OCI-LY1 (cell line): Measurements from ENCODE around the gene RFC2.
A peak's percentile ranks its signal among the peaks of the same experiment; 100 is the strongest.

Experiments
- H2AFZ ChIP-seq: fragments of 200-600 bp; sonication (generic), shearing (Covaris generic); 2 replicates; pipeline ENCODE4 v1.6.0; 2014; ENCODE audit warnings: antibody characterized with exemption, mild to moderate bottlenecking, low read length
- H3F3A ChIP-seq: fragments of 200-600 bp; sonication (generic), shearing (Covaris generic); 2 replicates; pipeline ENCODE4 v1.6.0; 2014; ENCODE audit warnings: mild to moderate bottlenecking, antibody characterized with exemption, low read length, moderate library complexity; ENCODE audit not compliant: insufficient read depth
- H3K27ac ChIP-seq: fragments of 200-600 bp; sonication (generic); 2 replicates; pipeline ENCODE4 v1.5.1; 2014; ENCODE audit warnings: low read length, mixed run types, mild to moderate bottlenecking, low read depth; ENCODE audit not compliant: poor library complexity, severe bottlenecking
- H3K27me3 ChIP-seq: fragments of 200-600 bp; sonication (generic); 2 replicates; pipeline ENCODE4 v1.6.0; 2014; ENCODE audit warnings: antibody characterized with exemption, mild to moderate bottlenecking, low read length, moderate library complexity; ENCODE audit not compliant: insufficient read depth
- H3K36me3 ChIP-seq: fragments of 200-600 bp; sonication (generic); 2 replicates; pipeline ENCODE4 v1.6.1; 2014; ENCODE audit warnings: mild to moderate bottlenecking, antibody characterized with exemption, low read length, moderate library complexity, mixed read lengths; ENCODE audit not compliant: insufficient read depth
- H3K4me1 ChIP-seq: fragments of 200-600 bp; sonication (generic); 2 replicates; pipeline ENCODE4 v1.5.1; 2014; ENCODE audit warnings: mild to moderate bottlenecking, low read length, moderate library complexity; ENCODE audit not compliant: insufficient read depth, severe bottlenecking
- H3K4me2 ChIP-seq: fragments of 200-600 bp; sonication (generic), shearing (Covaris generic); 2 replicates; pipeline ENCODE4 v1.6.1; 2014; ENCODE audit warnings: low read length
- H3K4me3 ChIP-seq: fragments of 200-600 bp; sonication (generic); 2 replicates; pipeline ENCODE4 v1.5.1; 2014; ENCODE audit warnings: low read length, low read depth, mild to moderate bottlenecking, mixed read lengths; ENCODE audit not compliant: poor library complexity, severe bottlenecking
- H3K79me2 ChIP-seq: fragments of 200-600 bp; shearing (Covaris generic); 2 replicates; pipeline ENCODE4 v1.6.1; 2016; ENCODE audit warnings: mixed run types, low read length, mixed read lengths; ENCODE audit not compliant: insufficient read depth
- H3K9ac ChIP-seq: fragments of 200-600 bp; sonication (generic), shearing (Covaris generic); 2 replicates; pipeline ENCODE4 v1.6.1; 2014; ENCODE audit warnings: mild to moderate bottlenecking, low read length, mixed read lengths
- H3K9me2 ChIP-seq: fragments of 200-600 bp; sonication (generic), shearing (Covaris generic); 2 replicates; pipeline ENCODE4 v1.6.1; 2014; ENCODE audit warnings: low read depth, mild to moderate bottlenecking, low read length, mixed read lengths
- H3K9me3 ChIP-seq: fragments of 200-600 bp; shearing (Covaris generic); 2 replicates; pipeline ENCODE4 v1.6.1; 2014; ENCODE audit warnings: low read length, mixed read lengths
- H4K20me1 ChIP-seq: fragments of 200-600 bp; sonication (generic), shearing (Covaris generic); 2 replicates; pipeline ENCODE4 v1.6.0; 2016; ENCODE audit warnings: mild to moderate bottlenecking, low read length; ENCODE audit not compliant: insufficient read depth
- EZH2 ChIP-seq: fragments of 200-600 bp; sonication (generic), shearing (Covaris generic); IDR thresholded peaks from 2 replicates; pipeline ENCODE4 v1.8.0; 2017; ENCODE audit warnings: borderline replicate concordance, mixed run types, mild to moderate bottlenecking, antibody characterized with exemption, low read length, moderate library complexity, mixed read lengths
- TF ChIP-seq, protein P1 (sequence below): fragments of 200-600 bp; sonication (generic), shearing (Covaris generic); IDR thresholded peaks from 2 replicates; pipeline ENCODE4 v1.5.1; 2017; ENCODE audit warnings: mild to moderate bottlenecking, antibody characterized with exemption, low read length, moderate library complexity, mixed read lengths

The RFC2 gene

GRCh38 chr7:74223711-74224510 is 30.3 kb downstream of the RFC2 start:
- Histone ChIP-seq H3K4me3 (no peak overlapping the region), H3K79me2 (no peaks in the 10 kb centered on the region), H3K36me3 (peaks cover 36% of the 10 kb centered on the region), H3K9me3 (no peaks in the 10 kb centered on the region), H3K9me2 (no peaks in the 10 kb centered on the region), H3K9ac (no peak overlapping the region), H3K27me3 (no peaks in the 10 kb centered on the region), H3K4me2 (no peak overlapping the region), H3F3A (no peaks in the 10 kb centered on the region), H3K4me1 (no peaks in the 10 kb centered on the region), H3K27ac (peak overlapping the region; percentile 33), H2AFZ (no peak overlapping the region), H4K20me1 (no peaks in the 10 kb centered on the region)
- TF ChIP-seq, protein P1, sequence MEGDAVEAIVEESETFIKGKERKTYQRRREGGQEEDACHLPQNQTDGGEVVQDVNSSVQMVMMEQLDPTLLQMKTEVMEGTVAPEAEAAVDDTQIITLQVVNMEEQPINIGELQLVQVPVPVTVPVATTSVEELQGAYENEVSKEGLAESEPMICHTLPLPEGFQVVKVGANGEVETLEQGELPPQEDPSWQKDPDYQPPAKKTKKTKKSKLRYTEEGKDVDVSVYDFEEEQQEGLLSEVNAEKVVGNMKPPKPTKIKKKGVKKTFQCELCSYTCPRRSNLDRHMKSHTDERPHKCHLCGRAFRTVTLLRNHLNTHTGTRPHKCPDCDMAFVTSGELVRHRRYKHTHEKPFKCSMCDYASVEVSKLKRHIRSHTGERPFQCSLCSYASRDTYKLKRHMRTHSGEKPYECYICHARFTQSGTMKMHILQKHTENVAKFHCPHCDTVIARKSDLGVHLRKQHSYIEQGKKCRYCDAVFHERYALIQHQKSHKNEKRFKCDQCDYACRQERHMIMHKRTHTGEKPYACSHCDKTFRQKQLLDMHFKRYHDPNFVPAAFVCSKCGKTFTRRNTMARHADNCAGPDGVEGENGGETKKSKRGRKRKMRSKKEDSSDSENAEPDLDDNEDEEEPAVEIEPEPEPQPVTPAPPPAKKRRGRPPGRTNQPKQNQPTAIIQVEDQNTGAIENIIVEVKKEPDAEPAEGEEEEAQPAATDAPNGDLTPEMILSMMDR = no peak
- no peak for TF ChIP-seq EZH2

GRCh38 chr7:74222851-74223710 is 31.1 kb downstream of the RFC2 start:
- no peaks in the 10 kb centered on the region for H3K9me2 ChIP-seq
- no peak overlapping the region for H3K4me2 ChIP-seq
- no peaks in the 10 kb centered on the region for H3K27me3 ChIP-seq
- peaks cover 41% of the 10 kb centered on the region for H3K36me3 ChIP-seq
- TF ChIP-seq, protein P1 = no peak
- no peak for TF ChIP-seq EZH2
- no peaks in the 10 kb centered on the region for H3K9me3 ChIP-seq
- no peaks in the 10 kb centered on the region for H3F3A ChIP-seq
- no peak overlapping the region for H3K9ac ChIP-seq
- no peaks in the 10 kb centered on the region for H3K4me1 ChIP-seq
- H3K79me2 ChIP-seq = no peaks in the 10 kb centered on the region
- no peak overlapping the region for H3K4me3 ChIP-seq
- no peaks in the 10 kb centered on the region for H4K20me1 ChIP-seq
- H2AFZ ChIP-seq = no peak overlapping the region
- peak overlapping the region; percentile 33 for H3K27ac ChIP-seq

DNA sequence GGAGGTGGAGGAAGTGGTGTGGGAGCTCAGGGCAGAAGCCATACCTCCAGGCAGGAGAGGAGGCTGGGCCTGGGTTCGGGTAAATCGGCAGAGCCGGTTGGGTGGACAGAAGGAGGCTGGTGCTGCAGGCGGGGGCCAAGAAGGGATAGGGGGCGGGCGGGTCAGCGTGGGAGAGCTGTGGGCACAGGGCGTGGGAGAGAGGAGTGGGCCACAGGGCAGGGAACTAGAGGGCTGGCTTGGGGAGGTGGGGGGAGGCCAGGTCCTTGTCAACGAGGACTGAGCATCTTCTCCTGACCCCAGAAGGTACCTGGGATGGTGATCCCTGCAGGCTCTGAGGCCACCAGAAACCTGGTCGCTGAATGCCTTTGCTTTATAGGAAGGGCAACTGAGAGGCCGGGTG is 32.5 kb downstream of the RFC2 start:
- Histone ChIP-seq H3K9me3 (no peaks in the 10 kb centered on the region), H4K20me1 (no peaks in the 10 kb centered on the region), H3K4me2 (no peak overlapping the region), H2AFZ (no peak overlapping the region), H3K9ac (no peak overlapping the region), H3K36me3 (peaks cover 37% of the 10 kb centered on the region), H3F3A (no peaks in the 10 kb centered on the region), H3K27me3 (no peaks in the 10 kb centered on the region), H3K9me2 (no peaks in the 10 kb centered on the region), H3K27ac (no peak overlapping the region), H3K4me1 (peaks cover 13% of the 10 kb centered on the region), H3K79me2 (no peaks in the 10 kb centered on the region), H3K4me3 (no peak overlapping the region)
- TF ChIP-seq EZH2 = no peak
- TF ChIP-seq, protein P1 = no peak
